GM04504 (cell line): Measurements from ENCODE around the gene OR52A1.
A peak's percentile ranks its signal among the peaks of the same experiment; 100 is the strongest.

Source experiments
- DNase-seq: peaks from one replicate; pipeline ENCODE4 v3.0.0-alpha.2; 2012; ENCODE audit warnings: low read depth

OR52A1 gene

DNA sequence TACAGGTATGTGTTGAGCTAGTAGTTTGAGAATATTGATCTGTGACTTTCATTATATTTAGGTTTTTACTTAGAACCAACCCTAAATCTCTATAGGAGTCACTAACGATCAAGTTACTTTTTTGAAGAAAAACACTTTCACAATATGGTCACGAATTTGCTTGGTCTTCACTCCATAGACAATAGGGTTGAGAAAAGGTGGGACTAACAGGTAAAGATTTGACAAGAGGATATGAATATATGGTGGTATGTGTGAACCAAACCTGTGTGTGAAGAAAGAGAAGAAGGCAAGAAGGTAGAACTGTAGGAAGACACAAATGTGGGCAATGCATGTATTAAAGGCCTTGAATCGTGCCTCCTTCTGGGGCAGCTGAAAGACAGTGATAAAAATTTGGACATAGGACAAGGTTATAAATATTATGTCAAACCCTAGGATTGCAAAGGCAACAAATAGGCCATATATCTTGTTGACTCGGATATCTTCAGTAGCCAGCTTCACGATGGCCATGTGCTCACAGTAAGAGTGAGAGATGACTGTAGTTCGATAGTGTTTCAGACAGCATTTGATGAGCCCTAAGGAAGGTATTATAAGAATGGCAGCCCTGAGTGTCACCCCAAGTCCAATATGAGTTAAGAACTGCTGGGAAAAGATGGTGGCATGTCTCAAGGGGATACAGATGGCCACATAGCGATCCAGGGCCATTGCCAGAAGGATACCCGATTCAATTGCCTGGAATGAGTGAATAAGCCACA lies 22.8 kb downstream of the OR52A1 start:
- no peak for DNase-seq

GRCh38 chr11:5129457-5129877 lies 25.1 kb downstream of the OR52A1 start:
- DNase-seq, result no peak

DNA sequence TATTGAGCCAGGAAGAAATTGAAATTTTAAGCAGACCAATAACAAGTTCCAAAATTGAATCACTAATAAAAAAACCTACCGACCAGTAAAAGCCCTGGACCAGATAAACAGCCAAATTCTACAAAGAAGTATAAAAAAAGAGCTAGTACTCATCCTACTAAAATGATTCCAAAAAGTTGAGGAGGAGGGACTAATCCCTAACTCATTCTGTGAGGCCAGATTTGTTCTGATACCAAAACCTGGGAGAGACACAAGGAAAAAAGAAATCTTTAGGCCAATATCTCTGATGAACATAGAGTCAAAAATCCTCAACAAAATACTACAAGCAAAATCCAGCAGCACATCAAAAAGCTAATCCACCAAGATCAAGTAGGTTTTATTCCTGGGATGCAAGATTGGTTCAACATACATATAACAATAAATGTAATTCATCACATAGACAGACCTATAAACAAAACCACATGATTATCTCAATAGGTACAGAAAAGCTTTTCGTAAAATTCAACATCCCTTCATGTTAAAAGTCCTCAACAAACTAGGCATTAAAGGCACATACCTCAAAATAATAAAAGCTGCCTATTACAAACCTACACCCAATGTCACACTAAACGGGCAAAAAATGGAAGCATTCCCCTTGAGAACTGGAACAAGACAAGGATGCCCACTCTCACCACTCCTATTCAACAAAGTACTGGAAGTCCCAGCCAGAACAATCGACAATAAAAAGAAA lies 29.5 kb downstream of the OR52A1 start:
- DNase-seq, result no peak

DNA sequence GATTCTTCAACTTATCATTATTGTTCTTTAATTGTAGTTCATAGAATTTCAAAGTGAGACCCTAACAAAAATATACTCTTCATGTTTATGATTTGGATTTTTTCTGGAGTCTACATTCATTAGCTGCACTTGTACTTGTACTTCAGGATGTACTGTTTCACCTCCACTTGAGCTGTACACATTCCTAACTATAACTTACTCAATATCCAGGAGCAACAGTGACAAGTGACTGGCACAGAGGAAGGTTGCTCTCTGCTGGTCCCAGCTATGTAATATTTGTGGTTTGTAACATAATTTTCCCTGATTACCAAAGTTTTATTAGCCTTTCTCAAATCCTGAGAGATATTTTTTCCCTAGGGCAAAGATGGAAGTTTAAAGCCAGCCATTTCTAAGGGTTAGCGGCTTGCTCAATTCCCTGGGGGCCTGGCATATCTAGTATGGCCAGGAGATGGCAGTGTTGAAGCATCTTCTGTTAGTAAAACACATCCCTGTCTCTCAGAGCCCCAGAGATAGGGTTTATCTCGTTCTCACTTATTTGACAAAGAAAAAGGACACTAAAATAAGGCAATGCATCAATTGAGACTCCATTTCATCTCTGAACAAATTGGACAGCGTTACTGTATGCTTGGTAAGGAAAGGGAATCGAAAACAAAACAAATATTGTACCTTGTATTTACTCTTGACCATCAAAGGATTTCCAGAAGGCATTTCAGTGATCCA lies 30.6 kb downstream of the OR52A1 start:
- DNase-seq, result peak; percentile 49

DNA sequence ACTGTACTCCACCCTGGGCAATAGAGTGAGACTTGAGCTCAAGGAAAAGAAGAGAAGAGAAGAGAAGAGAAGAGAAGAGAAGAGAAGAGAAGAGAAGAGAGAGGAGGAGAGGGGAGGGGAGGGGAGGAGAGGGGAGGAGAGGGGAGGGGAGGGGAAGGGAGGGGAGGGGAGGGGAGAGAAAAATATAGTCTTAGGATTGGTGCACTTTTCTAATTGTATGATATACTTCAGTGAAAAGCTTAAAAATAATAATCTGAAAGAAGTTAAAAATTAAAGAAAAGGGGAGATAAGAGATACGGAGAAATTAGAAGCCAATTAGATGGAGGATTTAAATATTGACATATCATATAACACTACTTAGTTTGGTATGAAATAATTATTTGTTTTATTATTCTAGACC lies 35.7 kb downstream of the OR52A1 start:
- DNase-seq, result no peak

DNA sequence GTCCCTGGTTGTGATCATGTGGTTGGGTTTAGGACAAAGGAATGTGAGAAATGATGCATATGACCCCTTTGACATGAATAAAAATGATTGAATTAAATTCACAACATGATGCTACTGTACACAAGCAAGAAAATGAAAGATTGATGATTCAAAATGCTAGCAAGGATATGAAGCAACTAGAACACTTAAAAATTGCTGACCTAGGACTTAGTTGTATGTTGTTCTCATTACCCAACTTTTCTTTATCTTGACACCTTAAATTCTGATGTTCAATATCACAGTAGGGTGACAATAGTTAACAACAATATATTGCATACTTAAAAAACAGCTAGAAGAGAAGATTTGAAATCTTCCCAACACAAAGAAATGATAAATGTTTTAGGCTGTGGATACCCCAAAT lies 37.0 kb downstream of the OR52A1 start:
- DNase-seq, result no peak

- no peak for DNase-seq
Observed at GRCh38 chr11:5115339-5115738, 39.2 kb downstream of the OR52A1 start.

GRCh38 chr11:5107285-5107684 lies 47.3 kb downstream of the OR52A1 start:
- DNase-seq, result no peak

GRCh38 chr11:5103066-5103465 lies 51.5 kb downstream of the OR52A1 start:
- DNase-seq, result no peak

DNA sequence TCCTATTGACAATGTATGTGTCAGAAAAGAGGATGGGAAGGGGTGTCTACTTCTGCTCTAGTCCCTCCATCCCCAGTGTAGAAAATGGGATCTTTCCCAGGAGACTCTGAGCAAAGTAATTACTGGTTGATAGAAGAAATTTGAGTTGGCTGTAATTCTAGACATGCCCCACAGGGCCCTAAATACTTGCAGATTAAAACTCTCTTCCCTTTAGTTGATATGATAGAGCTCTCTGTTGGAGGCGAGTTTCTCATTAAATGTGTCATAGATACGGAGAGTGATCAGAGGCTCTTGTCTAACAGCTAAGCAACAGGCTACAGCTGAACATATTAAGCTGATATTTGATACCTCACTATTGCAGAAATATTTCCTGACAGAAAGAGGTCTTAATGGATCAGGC lies 52.3 kb downstream of the OR52A1 start:
- no peak for DNase-seq

GRCh38 chr11:5096011-5096410 lies 58.5 kb downstream of the OR52A1 start:
- no peak for DNase-seq
